HEK293T (cell line): Measurements from ENCODE around the gene PSME1.

Source experiments
- CTCF ChIA-PET: fragments of 350-600 bp; formaldehyde crosslinking; extraction: SDS; loops from one replicate; lab custom pipeline; 2021; ENCODE audit warnings: antibody characterized with exemption, inconsistent platforms; lab: Yijun Ruan, JAX
- POLR2A ChIA-PET: fragments of 350-600 bp; formaldehyde crosslinking; extraction: SDS; loops from one replicate; lab custom pipeline; 2020; ENCODE audit warnings: antibody characterized with exemption, inconsistent platforms; lab: Yijun Ruan, JAX
- DNase-seq: peaks from one replicate; pipeline ENCODE4 v3.0.0; 2012; ENCODE audit warnings: mixed read lengths; ENCODE audit errors: extremely low spot score
- ARNT ChIP-seq: fragments of 450-650 bp; IDR thresholded peaks from 2 replicates; pipeline ENCODE4 v1.6.1; 2017; ENCODE audit warnings: mild to moderate bottlenecking
- BHLHE40 ChIP-seq: fragments of 450-650 bp; IDR thresholded peaks from 2 replicates; pipeline ENCODE4 v1.6.1; 2016; ENCODE audit warnings: mild to moderate bottlenecking, moderate library complexity, borderline replicate concordance
- CTBP1 ChIP-seq: fragments of 450-650 bp; IDR thresholded peaks from 2 replicates; pipeline ENCODE4 v1.6.1; 2016; ENCODE audit warnings: borderline replicate concordance
- ELF4 ChIP-seq: fragments of 450-650 bp; IDR thresholded peaks from 2 replicates; pipeline ENCODE4 v1.6.1; 2017; ENCODE audit warnings: antibody characterized with exemption
- FOXA1 ChIP-seq: fragments of 450-650 bp; IDR thresholded peaks from 2 replicates; pipeline ENCODE4 v1.6.1; 2016; ENCODE audit warnings: mild to moderate bottlenecking
- FOXK2 ChIP-seq: fragments of 450-650 bp; IDR thresholded peaks from 2 replicates; pipeline ENCODE4 v1.6.1; 2016; ENCODE audit warnings: mild to moderate bottlenecking
- FOXM1 ChIP-seq: fragments of 450-650 bp; IDR thresholded peaks from 2 replicates; pipeline ENCODE4 v1.6.1; 2017; ENCODE audit warnings: mild to moderate bottlenecking, borderline replicate concordance
- HDGF ChIP-seq: fragments of 450-650 bp; IDR thresholded peaks from 2 replicates; pipeline ENCODE4 v1.6.1; 2017; ENCODE audit warnings: antibody characterized with exemption, borderline replicate concordance
- L3MBTL2 ChIP-seq: fragments of 450-650 bp; conservative IDR thresholded peaks from 2 replicates; pipeline ENCODE4 v1.6.1; 2016; ENCODE audit warnings: mild to moderate bottlenecking
- LEF1 ChIP-seq: fragments of 450-650 bp; IDR thresholded peaks from 2 replicates; pipeline ENCODE4 v1.6.1; 2017; ENCODE audit warnings: mild to moderate bottlenecking, borderline replicate concordance
- NFRKB ChIP-seq: fragments of 450-650 bp; IDR thresholded peaks from 2 replicates; pipeline ENCODE4 v1.6.1; 2016; ENCODE audit warnings: mild to moderate bottlenecking, moderate library complexity
- PKNOX1 ChIP-seq: fragments of 450-650 bp; IDR thresholded peaks from 2 replicates; pipeline ENCODE4 v1.6.1; 2016
- SP1 ChIP-seq: fragments of 450-650 bp; IDR thresholded peaks from 2 replicates; pipeline ENCODE4 v1.6.1; 2017
- SUZ12 ChIP-seq: fragments of 450-650 bp; IDR thresholded peaks from 2 replicates; pipeline ENCODE4 v1.6.1; 2016; ENCODE audit warnings: mild to moderate bottlenecking
- TARDBP ChIP-seq: fragments of 450-650 bp; IDR thresholded peaks from 2 replicates; pipeline ENCODE4 v1.6.1; 2016
- ZNF384 ChIP-seq: fragments of 450-650 bp; IDR thresholded peaks from 2 replicates; pipeline ENCODE4 v1.6.1; 2016

The PSME1 gene

GRCh38 chr14:24176599-24176998 lies 40.6 kb downstream of the PSME1 start:
- ChIA-PET POLR2A (interaction anchor here (1.5 kb wide), 1 partner anchor 30 kb away, joined by 4 read pairs; the partner anchor contains the start of gene PSME2), CTCF (interaction anchor here (0.6 kb wide), 1 partner anchor 66 kb away, joined by 3 read pairs; no protein-coding TSS in a partner anchor)
- no peak for DNase-seq
- TF ChIP-seq SUZ12 (no peak), TARDBP (no peak), ELF4 (no peak), L3MBTL2 (no peak), SP1 (no peak), FOXK2 (no peak), BHLHE40 (no peak), FOXM1 (no peak), HDGF (no peak), FOXA1 (no peak), PKNOX1 (no peak)

- DNase-seq: no peak
- TF ChIP-seq ELF4: no peak
- no peak for TF ChIP-seq NFRKB
- TF ChIP-seq ARNT: no peak
- TF ChIP-seq CTBP1: no peak
- TF ChIP-seq SUZ12: no peak
- no peak for TF ChIP-seq HDGF
- POLR2A ChIA-PET: interaction anchor here (0.8 to 1.5 kb wide), 5 partner anchors 8 to 58 kb away, joined by 3 to 4 read pairs (median 3); partner anchors contain the start of genes CHMP4A and PSME2
- CTCF ChIA-PET: interaction anchor here (1.2 kb wide), 1 partner anchor 16 kb away, joined by 3 read pairs; the partner anchor contains the start of gene IRF9
Measured at GRCh38 chr14:24177041-24177825, 41.2 kb downstream of the PSME1 start.

GRCh38 chr14:24177891-24178290 lies 41.9 kb downstream of the PSME1 start:
- POLR2A ChIA-PET: interaction anchor here (0.8 to 1.5 kb wide), 5 partner anchors 7 to 57 kb away, joined by 3 to 4 read pairs (median 3); partner anchors contain the start of genes CHMP4A and PSME2
- CTCF ChIA-PET: interaction anchor here (1.2 kb wide), 1 partner anchor 17 kb away, joined by 3 read pairs; the partner anchor contains the start of gene IRF9
- DNase-seq: no peak
- TF ChIP-seq SP1 (no peak), FOXK2 (no peak), ZNF384 (no peak), FOXA1 (no peak), LEF1 (no peak), BHLHE40 (no peak), ARNT (no peak), FOXM1 (no peak), PKNOX1 (no peak), CTBP1 (no peak), L3MBTL2 (no peak), ELF4 (no peak), HDGF (no peak), NFRKB (no peak), TARDBP (no peak), SUZ12 (no peak)

- DNase-seq: no peak
- POLR2A ChIA-PET: interaction anchor here (1.0 to 3.2 kb wide), 6 partner anchors 8 to 118 kb away, joined by 3 to 15 read pairs (median 6); partner anchors contain the start of genes EMC9, IPO4 and TM9SF1
- CTCF ChIA-PET: interaction anchor here (1.2 kb wide), 1 partner anchor 17 kb away, joined by 4 read pairs; the partner anchor contains the start of gene IRF9
- TF ChIP-seq FOXK2 (no peak), NFRKB (no peak), ELF4 (no peak), TARDBP (no peak), PKNOX1 (no peak), ZNF384 (no peak), CTBP1 (no peak), L3MBTL2 (no peak), LEF1 (no peak), BHLHE40 (no peak), FOXA1 (no peak), ARNT (no peak), FOXM1 (no peak), HDGF (no peak), SUZ12 (no peak), SP1 (no peak)
Measured at GRCh38 chr14:24178399-24179178, 42.6 kb downstream of the PSME1 start.

GRCh38 chr14:24179294-24179960 lies 43.4 kb downstream of the PSME1 start:
- TF ChIP-seq PKNOX1 (no peak), NFRKB (no peak), SUZ12 (no peak), FOXA1 (no peak), TARDBP (no peak), FOXM1 (no peak), ZNF384 (no peak), CTBP1 (no peak), FOXK2 (no peak), SP1 (no peak), BHLHE40 (no peak), ARNT (no peak), L3MBTL2 (no peak), HDGF (no peak)

More at GRCh38 chr14:24179294-24179960, 43.4 kb downstream of the PSME1 start:
- POLR2A ChIA-PET: interaction anchor here (0.7 to 3.2 kb wide), 8 partner anchors 9 to 117 kb away, joined by 3 to 15 read pairs (median 4); partner anchors contain the start of genes EMC9, IPO4, IRF9 and PCK2
- no peak for DNase-seq
- CTCF ChIA-PET: interaction anchor here (1.2 to 2.1 kb wide), 2 partner anchors 18 kb away, joined by 4 to 10 read pairs; partner anchors contain the start of gene IRF9
